Neuronal stem cell (in vitro differentiated cells): ENCODE data around the gene RHOU.
A peak's percentile ranks its signal among the peaks of the same experiment; 100 is the strongest.

Experiments
- DNase-seq: peaks from one replicate; pipeline ENCODE4 v3.0.0-alpha.2; 2013; ENCODE audit warnings: low spot score
- H2AFZ ChIP-seq: one replicate; pipeline ENCODE4 v1.6.1; 2013; ENCODE audit warnings: mild to moderate bottlenecking, low read length, inconsistent platforms
- H2AK5ac ChIP-seq: 2 replicates; pipeline ENCODE4 v1.6.1; 2013; ENCODE audit warnings: low read depth, mild to moderate bottlenecking, inconsistent platforms, low read length, moderate library complexity, mixed read lengths
- H2BK120ac ChIP-seq: 2 replicates; pipeline ENCODE4 v1.6.1; 2013; ENCODE audit warnings: low read depth, mild to moderate bottlenecking, inconsistent platforms, low read length, moderate library complexity, mixed read lengths
- H2BK12ac ChIP-seq: one replicate; pipeline ENCODE4 v1.6.1; 2013; ENCODE audit warnings: low read length, inconsistent platforms
- H2BK15ac ChIP-seq: 2 replicates; pipeline ENCODE4 v1.6.1; 2013; ENCODE audit warnings: mild to moderate bottlenecking, low read length, inconsistent platforms, mixed read lengths
- H2BK5ac ChIP-seq: one replicate; pipeline ENCODE4 v1.6.1; 2013; ENCODE audit warnings: inconsistent platforms, mild to moderate bottlenecking, low read length, moderate library complexity
- H3K14ac ChIP-seq: one replicate; pipeline ENCODE4 v1.6.1; 2013; ENCODE audit warnings: low read length, inconsistent platforms
- H3K18ac ChIP-seq: 2 replicates; pipeline ENCODE4 v1.6.1; 2013; ENCODE audit warnings: low read length, inconsistent platforms
- H3K23ac ChIP-seq: 2 replicates; pipeline ENCODE4 v1.6.1; 2013; ENCODE audit warnings: low read depth, mild to moderate bottlenecking, mixed read lengths, low read length, inconsistent platforms; ENCODE audit not compliant: poor library complexity
- H3K27ac ChIP-seq: replicated peaks from 3 replicates; pipeline ENCODE4 v1.5.1; 2013; ENCODE audit warnings: low read length, inconsistent platforms
- H3K27me3 ChIP-seq, 3 experiments: 2 replicates each; pipeline ENCODE4 v1.6.1; 2013; ENCODE audit warnings: low read length in 3 of 3, mild to moderate bottlenecking in 2 of 3, inconsistent platforms in 1 of 3, low read depth in 1 of 3, mixed read lengths in 1 of 3, moderate library complexity in 1 of 3; ENCODE audit not compliant: control insufficient read depth in 3 of 3, insufficient read depth in 3 of 3
- H3K36me3 ChIP-seq, 2 donors: replicated peaks in 1 of 2; 2 replicates each; pipeline ENCODE4 v1.6.1; 2013; ENCODE audit warnings: low read length in 2 of 2; ENCODE audit not compliant: control insufficient read depth in 2 of 2, insufficient read depth in 2 of 2
- H3K4ac ChIP-seq: 2 replicates; pipeline ENCODE4 v1.6.1; 2013; ENCODE audit warnings: inconsistent platforms, mild to moderate bottlenecking, low read length, moderate library complexity
- H3K4me1 ChIP-seq, 2 donors: 1 replicate in 1 of 2; 2 replicates in 1 of 2; pipeline ENCODE4 v1.6.1; 2013; ENCODE audit warnings: low read length in 2 of 2, low read depth in 1 of 2; ENCODE audit not compliant: control insufficient read depth in 2 of 2, insufficient read depth in 1 of 2
- H3K4me2 ChIP-seq: one replicate; pipeline ENCODE4 v1.6.1; 2013; ENCODE audit warnings: mild to moderate bottlenecking, low read length, inconsistent platforms; ENCODE audit not compliant: insufficient read depth, poor library complexity, severe bottlenecking
- H3K4me3 ChIP-seq, 2 donors: 2 replicates each; pipeline ENCODE4 v1.5.1; 2013; ENCODE audit warnings: low read length in 2 of 2, mild to moderate bottlenecking in 2 of 2, inconsistent platforms in 1 of 2, moderate library complexity in 1 of 2
- H3K79me1 ChIP-seq: one replicate; pipeline ENCODE4 v1.6.1; 2013; ENCODE audit warnings: low read depth, mild to moderate bottlenecking, inconsistent platforms, low read length, moderate library complexity
- H3K9ac ChIP-seq: one replicate; pipeline ENCODE4 v1.6.1; 2013; ENCODE audit warnings: mild to moderate bottlenecking, low read depth, low read length, inconsistent platforms; ENCODE audit not compliant: poor library complexity
- H3K9me3 ChIP-seq, 2 donors: replicated peaks in 1 of 2; 2 replicates each; pipeline versions ENCODE3 to v1.6.1; 2013; ENCODE audit warnings: low read length in 2 of 2, mild to moderate bottlenecking in 2 of 2, inconsistent platforms in 1 of 2, low read depth in 1 of 2, mixed read lengths in 1 of 2, moderate library complexity in 1 of 2; ENCODE audit not compliant: control insufficient read depth in 2 of 2, insufficient read depth in 1 of 2
- H4K8ac ChIP-seq: one replicate; pipeline ENCODE4 v1.6.1; 2013; ENCODE audit warnings: low read depth, mild to moderate bottlenecking, inconsistent platforms, low read length, moderate library complexity
- H4K91ac ChIP-seq: one replicate; pipeline ENCODE4 v1.6.1; 2013; ENCODE audit warnings: low read length, low read depth, mild to moderate bottlenecking, inconsistent platforms; ENCODE audit not compliant: poor library complexity
- WGBS, 2 donors: extraction: QIAGEN DNeasy Blood & Tissue Kit; methylation state at CpG; one replicate each; pipeline ENCODE4 v1.1.7; 2013; ENCODE audit warnings: missing lambda C conversion rate in 2 of 2, mixed read lengths in 1 of 2; ENCODE audit not compliant: insufficient read length in 2 of 2, insufficient replicate concordance in 1 of 2; ENCODE audit errors: extremely low coverage in 2 of 2; 5-methylcytosine and 5-hydroxymethylcytosine counted together

RHOU gene

DNA sequence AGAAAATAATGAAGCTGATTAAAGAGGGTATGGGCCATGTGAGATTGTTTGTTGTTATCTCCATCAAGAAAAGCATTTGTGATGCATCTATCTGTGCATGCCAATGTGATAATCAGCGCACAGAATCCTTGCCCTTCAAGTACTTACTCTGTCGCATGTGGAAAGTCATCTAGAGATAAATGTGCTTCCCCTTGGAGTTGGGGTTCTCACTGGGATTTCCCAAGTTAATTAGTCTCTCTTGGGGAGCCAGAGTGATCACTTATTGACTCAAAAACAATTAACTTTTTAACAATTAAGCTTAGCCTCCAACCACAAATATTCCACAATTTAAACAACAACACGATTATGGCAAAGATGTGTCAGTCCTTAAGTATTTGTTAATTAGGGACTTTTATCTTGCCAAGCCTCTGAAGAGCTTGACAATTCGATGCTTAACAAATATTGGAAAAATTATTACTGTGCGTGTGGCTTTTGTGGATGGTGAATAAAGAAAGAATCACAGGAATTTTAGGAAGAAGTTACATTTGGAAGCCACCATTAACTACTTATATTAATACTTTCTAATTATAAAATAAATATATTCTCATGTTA, 17.5 kb downstream of the RHOU start:
- Histone ChIP-seq H3K36me3 (no peaks in the 10 kb centered on the region), H2BK15ac (no peak overlapping the region), H2AK5ac (no peak overlapping the region), H2BK12ac (no peak overlapping the region), H3K4me2 (no peak overlapping the region), H3K27me3 (peaks cover 0 to 20% (median 0%) of the 10 kb centered on the region in 3 experiments), H3K9ac (no peak overlapping the region), H3K27ac (no peak overlapping the region), H3K14ac (no peak overlapping the region), H4K8ac (no peak overlapping the region), H3K4me3 (no peak overlapping the region), H3K9me3 (no peaks in the 10 kb centered on the region), H2AFZ (no peak overlapping the region), H2BK5ac (no peak overlapping the region), H3K4me1 (peaks cover 0 to 2% of the 10 kb centered on the region in 2 donors), H3K4ac (no peak overlapping the region), H3K79me1 (no peaks in the 10 kb centered on the region), H3K23ac (no peak overlapping the region), H2BK120ac (no peak overlapping the region), H3K18ac (no peak overlapping the region), H4K91ac (no peak overlapping the region)
- WGBS, 2 donors, result 100% methylated on average over 1 of the region's 5 CpGs; no CpG with 5 or more reads in 1 of the 2 donors
- DNase-seq, result no peak

GRCh38 chr1:228753287-228753686, 18.0 kb downstream of the RHOU start:
- Histone ChIP-seq H2AFZ (no peak overlapping the region), H3K4me1 (peaks cover 0 to 2% of the 10 kb centered on the region in 2 donors), H3K4ac (no peak overlapping the region), H4K8ac (no peak overlapping the region), H2AK5ac (no peak overlapping the region), H3K27ac (no peak overlapping the region), H2BK5ac (no peak overlapping the region), H3K36me3 (no peaks in the 10 kb centered on the region), H3K23ac (no peak overlapping the region), H4K91ac (no peak overlapping the region), H2BK12ac (no peak overlapping the region), H3K9me3 (no peaks in the 10 kb centered on the region), H3K27me3 (peaks cover 0 to 25% (median 0%) of the 10 kb centered on the region in 3 experiments), H2BK120ac (no peak overlapping the region), H3K18ac (no peak overlapping the region), H3K4me2 (no peak overlapping the region), H3K9ac (no peak overlapping the region), H3K14ac (no peak overlapping the region), H3K4me3 (no peak overlapping the region), H2BK15ac (no peak overlapping the region), H3K79me1 (no peaks in the 10 kb centered on the region)
- WGBS, 2 donors, result no CpG with 5 or more reads among the region's 1 CpG
- no peak for DNase-seq

- Histone ChIP-seq H3K9me3 (no peaks in the 10 kb centered on the region), H3K27ac (no peak overlapping the region), H2BK5ac (no peak overlapping the region), H3K4me2 (no peak overlapping the region), H2BK120ac (no peak overlapping the region), H4K91ac (no peak overlapping the region), H2AK5ac (no peak overlapping the region), H2BK15ac (no peak overlapping the region), H2AFZ (no peak overlapping the region), H3K4me3 (no peak overlapping the region), H3K14ac (no peak overlapping the region), H4K8ac (no peak overlapping the region), H3K4ac (no peak overlapping the region), H3K79me1 (no peaks in the 10 kb centered on the region), H3K27me3 (peaks cover 0 to 31% (median 0%) of the 10 kb centered on the region in 3 experiments), H3K23ac (no peak overlapping the region), H3K9ac (no peak overlapping the region), H2BK12ac (no peak overlapping the region), H3K36me3 (no peaks in the 10 kb centered on the region), H3K18ac (no peak overlapping the region), H3K4me1 (peaks cover 0 to 2% of the 10 kb centered on the region in 2 donors)
- no peak for DNase-seq
- no CpG with 5 or more reads among the region's 6 CpGs for WGBS, 2 donors
Measured at GRCh38 chr1:228753786-228754360, 18.6 kb downstream of the RHOU start.

DNA sequence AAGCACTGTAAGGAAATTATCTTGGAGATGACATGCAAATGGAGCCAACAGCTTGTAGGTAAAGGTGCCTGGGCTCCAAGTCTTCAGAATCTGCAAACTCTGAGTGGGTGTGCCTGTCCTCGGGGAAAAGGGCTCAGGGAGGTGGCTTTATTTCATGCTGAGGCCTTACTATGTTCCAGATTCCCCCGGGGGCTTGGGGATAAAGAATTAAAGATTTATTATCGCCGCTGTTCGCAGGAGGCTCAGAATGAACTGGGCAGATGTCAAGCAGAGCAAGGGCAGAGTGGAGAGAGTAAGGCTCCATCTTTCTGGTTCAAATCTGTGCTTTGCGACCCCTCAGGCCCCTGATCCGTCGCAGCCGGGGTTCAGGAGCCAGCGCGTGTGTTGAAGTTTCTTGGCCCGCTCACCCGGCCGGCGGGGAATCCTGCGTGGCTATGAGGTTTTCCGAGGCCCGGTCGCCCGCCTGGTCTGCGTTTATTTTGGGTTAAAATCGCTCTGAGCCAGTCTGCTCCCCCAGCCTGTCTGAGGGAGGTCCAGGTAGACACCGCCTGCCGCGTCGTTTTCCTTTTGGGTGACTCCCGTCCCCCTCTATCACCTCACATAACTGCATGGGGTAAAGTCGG, 19.5 kb downstream of the RHOU start:
- Histone ChIP-seq H3K23ac (no peak overlapping the region), H3K9ac (no peak overlapping the region), H3K27ac (no peak overlapping the region), H2BK5ac (no peak overlapping the region), H3K27me3 (peaks cover 0 to 23% (median 0%) of the 10 kb centered on the region in 3 experiments), H2BK120ac (no peak overlapping the region), H2BK12ac (no peak overlapping the region), H3K4me2 (no peak overlapping the region), H3K4me3 (no peak overlapping the region), H3K4ac (no peak overlapping the region), H4K8ac (no peak overlapping the region), H3K9me3 (no peaks in the 10 kb centered on the region), H2AFZ (no peak overlapping the region), H2AK5ac (peak overlapping the region; percentile 36), H3K14ac (no peak overlapping the region), H3K36me3 (no peaks in the 10 kb centered on the region), H2BK15ac (peak overlapping the region; percentile 22), H3K4me1 (peaks cover 0 to 2% of the 10 kb centered on the region in 2 donors), H4K91ac (no peak overlapping the region), H3K18ac (peak overlapping the region; percentile 5), H3K79me1 (no peaks in the 10 kb centered on the region)
- whole genome bisulfite sequencing, 2 donors, result no CpG with 5 or more reads among the region's 28 CpGs
- DNase-seq, result no peak
